ENCODE results near the gene ADH4.
"Not testable (repeated sequence)": the region's sequence is repeated elsewhere in the genome, so short reads cannot be mapped to it uniquely, and the experiment has no call there.

The ADH4 gene

GRCh38 chr4:99134586-99134985, 9.5 kb downstream of the ADH4 start:
- Histone ChIP-seq H3K27me3 (ENCODE audit: insufficient read depth, low read depth, severe bottlenecking) (no peaks in the 10 kb centered on the region), H3K9me3 (ENCODE audit: severe bottlenecking) (no peaks in the 10 kb centered on the region), H3K27ac (no peak overlapping the region), H3K36me3 (no peaks in the 10 kb centered on the region), H3K4me3 (ENCODE audit: low read depth, low read length) (no peak overlapping the region)
- TF ChIP-seq CTCF (IDR thresholded peaks at IDR 0.05; ENCODE audit: low read depth, low read length), result no peak
- DNase-seq, result no peak

DNA sequence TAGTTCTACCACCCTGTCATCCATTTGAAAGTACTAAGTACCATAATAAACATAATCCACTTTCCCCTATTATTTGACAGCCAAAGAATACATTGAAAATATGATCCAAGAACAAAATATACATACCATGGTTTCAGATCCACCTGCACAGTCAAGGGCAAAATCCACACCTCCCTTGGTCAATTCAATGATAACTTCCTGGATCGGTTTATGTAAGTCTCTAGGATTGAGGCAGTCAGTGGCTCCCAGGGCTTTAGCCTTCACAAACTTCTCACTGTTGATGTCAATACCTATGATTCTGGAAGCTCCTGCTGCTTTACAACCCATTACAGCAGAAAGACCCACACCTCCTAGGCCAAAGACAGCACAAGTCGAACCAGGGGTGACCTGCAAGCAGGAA, 12.7 kb downstream of the ADH4 start:
- no peaks in the 10 kb centered on the region for H3K27me3 ChIP-seq (ENCODE audit: insufficient read depth, low read depth, severe bottlenecking)
- H3K27ac ChIP-seq, result no peak overlapping the region
- no peak overlapping the region for H3K4me3 ChIP-seq (ENCODE audit: low read depth, low read length)
- no peak for DNase-seq
- TF ChIP-seq CTCF (IDR thresholded peaks at IDR 0.05; ENCODE audit: low read depth, low read length), result no peak
- H3K9me3 ChIP-seq (ENCODE audit: severe bottlenecking), result no peaks in the 10 kb centered on the region
- H3K36me3 ChIP-seq, result no peaks in the 10 kb centered on the region

DNA sequence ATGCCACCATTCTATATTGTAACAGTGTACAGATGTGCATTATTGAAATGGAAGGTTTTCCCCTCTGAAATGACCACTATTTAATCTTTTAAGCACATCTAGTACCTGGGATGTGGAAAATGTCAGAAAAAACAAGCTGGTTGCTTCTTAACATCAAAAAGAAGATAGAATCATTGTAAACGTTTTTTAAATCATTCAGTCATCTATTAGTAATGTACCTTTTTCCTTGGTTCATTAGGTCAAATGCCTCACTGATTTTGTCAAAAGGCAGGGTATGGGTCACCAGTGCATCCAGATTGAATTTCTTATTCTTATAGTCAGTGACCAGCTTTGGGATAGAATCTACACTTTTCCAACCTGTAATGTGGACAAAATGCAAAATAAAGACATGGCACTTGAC, 17.7 kb downstream of the ADH4 start:
- no peaks in the 10 kb centered on the region for H3K9me3 ChIP-seq (ENCODE audit: severe bottlenecking)
- no peaks in the 10 kb centered on the region for H3K36me3 ChIP-seq
- no peak overlapping the region for H3K4me3 ChIP-seq (ENCODE audit: low read depth, low read length)
- no peak for TF ChIP-seq CTCF (IDR thresholded peaks at IDR 0.05; ENCODE audit: low read depth, low read length)
- no peak overlapping the region for H3K27ac ChIP-seq
- H3K27me3 ChIP-seq (ENCODE audit: insufficient read depth, low read depth, severe bottlenecking), result no peaks in the 10 kb centered on the region
- no peak for DNase-seq

- DNase-seq, result no peak
- TF ChIP-seq CTCF (IDR thresholded peaks at IDR 0.05; ENCODE audit: low read depth, low read length), result no peak
- H3K27ac ChIP-seq, result no peak overlapping the region
- H3K4me3 ChIP-seq (ENCODE audit: low read depth, low read length), result no peak overlapping the region
- no peaks in the 10 kb centered on the region for H3K36me3 ChIP-seq
- no peaks in the 10 kb centered on the region for H3K27me3 ChIP-seq (ENCODE audit: insufficient read depth, low read depth, severe bottlenecking)
- no peaks in the 10 kb centered on the region for H3K9me3 ChIP-seq (ENCODE audit: severe bottlenecking)
Measured at GRCh38 chr4:99121008-99121407, 23.1 kb downstream of the ADH4 start.

DNA sequence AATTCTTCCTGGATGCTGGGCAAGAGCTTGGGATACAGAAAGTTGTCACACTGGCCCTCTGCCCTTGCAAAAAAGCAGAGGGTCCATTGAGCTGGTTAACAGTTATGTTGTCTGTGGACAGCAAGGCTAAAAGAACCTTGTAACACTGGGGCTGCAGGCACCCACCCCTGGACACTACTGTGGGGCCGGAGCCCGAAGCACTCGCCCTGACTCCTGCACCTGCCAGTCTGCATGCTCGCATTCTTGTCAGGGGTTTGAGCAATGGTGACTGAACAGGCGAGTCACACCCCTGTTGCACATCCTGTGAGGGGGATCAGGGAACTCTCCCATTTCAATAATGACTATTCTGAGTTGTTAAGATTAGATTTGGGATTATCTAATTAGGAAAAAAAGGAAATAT, 23.6 kb downstream of the ADH4 start:
- no peak for TF ChIP-seq CTCF (IDR thresholded peaks at IDR 0.05; ENCODE audit: low read depth, low read length)
- Histone ChIP-seq H3K36me3 (no peaks in the 10 kb centered on the region), H3K9me3 (ENCODE audit: severe bottlenecking) (no peaks in the 10 kb centered on the region), H3K27ac (no peak overlapping the region), H3K27me3 (ENCODE audit: insufficient read depth, low read depth, severe bottlenecking) (no peaks in the 10 kb centered on the region), H3K4me3 (ENCODE audit: low read depth, low read length) (no peak overlapping the region)
- DNase-seq, result no peak

GRCh38 chr4:99117876-99118693, 26.0 kb downstream of the ADH4 start:
- no peak for TF ChIP-seq CTCF (IDR thresholded peaks at IDR 0.05; ENCODE audit: low read depth, low read length)
- Histone ChIP-seq H3K9me3 (ENCODE audit: severe bottlenecking) (no peaks in the 10 kb centered on the region), H3K4me3 (ENCODE audit: low read depth, low read length) (no peak overlapping the region), H3K27ac (no peak overlapping the region), H3K27me3 (ENCODE audit: insufficient read depth, low read depth, severe bottlenecking) (no peaks in the 10 kb centered on the region), H3K36me3 (no peaks in the 10 kb centered on the region)
- no peak for DNase-seq

DNA sequence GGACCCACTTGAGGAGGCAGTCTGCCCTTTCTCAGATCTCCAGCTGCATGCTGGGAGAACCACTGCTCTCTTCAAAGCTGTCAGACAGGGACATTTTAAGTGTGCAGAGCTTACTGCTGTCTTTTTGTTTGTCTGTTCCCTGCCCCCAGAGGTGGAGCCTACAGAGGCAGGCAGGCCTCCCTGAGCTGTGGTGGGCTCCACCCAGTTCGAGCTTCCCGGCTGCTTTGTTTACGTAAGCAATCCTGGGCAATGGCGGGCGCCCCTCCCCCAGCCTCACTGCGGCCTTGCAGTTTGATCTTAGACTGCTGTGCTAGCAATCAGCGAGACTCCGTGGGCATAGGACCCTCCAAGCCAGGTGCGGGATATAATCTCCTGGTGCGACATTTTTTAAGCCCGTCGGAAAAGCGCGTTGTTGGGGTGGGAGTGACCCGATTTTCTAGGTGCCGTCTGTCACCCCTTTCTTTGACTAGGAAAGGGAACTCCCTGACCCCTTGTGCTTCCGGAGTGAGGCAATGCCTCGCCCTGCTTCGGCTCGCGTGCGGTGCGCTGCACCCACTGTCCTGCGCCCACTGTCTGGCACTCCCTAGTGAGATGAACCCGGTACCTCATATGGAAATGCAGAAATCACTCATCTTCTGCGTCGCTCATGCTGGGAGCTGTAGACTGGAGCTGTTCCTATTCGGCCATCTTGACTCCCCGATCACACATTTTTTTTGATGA, 26.8 kb downstream of the ADH4 start:
- H3K9me3 ChIP-seq (ENCODE audit: severe bottlenecking); H3K27me3 ChIP-seq (ENCODE audit: insufficient read depth, low read depth, severe bottlenecking); H3K4me3 ChIP-seq (ENCODE audit: low read depth, low read length); DNase-seq; H3K36me3 ChIP-seq; H3K27ac ChIP-seq: not testable (repeated sequence)

- not testable (repeated sequence) for H3K9me3 ChIP-seq (ENCODE audit: severe bottlenecking); H3K36me3 ChIP-seq; H3K27me3 ChIP-seq (ENCODE audit: insufficient read depth, low read depth, severe bottlenecking); H3K27ac ChIP-seq; H3K4me3 ChIP-seq (ENCODE audit: low read depth, low read length); DNase-seq
Measured at GRCh38 chr4:99109286-99109685, 34.8 kb downstream of the ADH4 start.
